Activated T-helper 1 cell treated with Interleukin-2 at 50 U/mL for 16 hours (primary cell): Measurements from ENCODE around the gene ZFP36L2.
A peak's percentile ranks its signal among the peaks of the same experiment; 100 is the strongest.

ENCODE experiments used
- DNase-seq: peaks from one replicate; pipeline ENCODE4 v3.0.0-alpha.2; 2020; ENCODE audit warnings: low read depth

ZFP36L2 gene

DNA sequence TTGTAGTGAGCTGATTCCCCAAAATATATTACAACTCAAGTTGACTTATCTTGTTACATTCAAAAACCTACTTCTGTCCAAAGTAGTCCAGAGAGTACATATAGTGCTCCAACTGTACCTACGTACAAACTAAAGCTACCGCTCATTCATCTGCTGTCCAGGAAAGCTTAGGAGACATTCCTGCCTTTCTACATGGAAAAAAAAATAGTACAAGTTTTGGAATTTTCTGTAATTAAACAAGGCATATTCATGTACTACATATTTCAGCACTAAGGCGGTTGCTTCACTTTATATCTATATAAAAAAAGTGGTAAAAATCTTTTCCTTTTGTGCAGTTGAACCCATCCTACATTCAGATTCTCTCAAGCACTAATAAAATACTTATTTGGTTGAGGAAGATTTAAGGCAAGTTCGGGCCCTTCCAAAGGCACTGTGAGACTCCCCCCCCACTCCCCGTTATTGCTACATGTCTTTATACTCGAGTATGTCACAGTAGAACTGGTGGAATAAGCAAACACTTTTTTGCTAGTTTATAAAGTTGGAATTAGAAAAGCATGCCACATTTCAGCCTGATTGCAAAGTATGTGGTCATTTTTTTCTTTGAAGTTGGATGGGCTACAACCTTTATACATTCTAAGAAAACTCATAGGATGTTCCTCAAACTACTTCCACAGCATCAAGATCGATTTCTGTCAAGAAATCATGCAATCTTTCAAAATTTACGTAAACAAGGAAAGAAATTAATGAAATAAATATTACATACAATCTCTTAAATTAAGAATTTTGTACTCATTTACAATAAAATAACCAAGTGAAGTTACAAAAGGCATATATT is 3.7 kb downstream of the ZFP36L2 start:
- DNase-seq, result no peak

DNA sequence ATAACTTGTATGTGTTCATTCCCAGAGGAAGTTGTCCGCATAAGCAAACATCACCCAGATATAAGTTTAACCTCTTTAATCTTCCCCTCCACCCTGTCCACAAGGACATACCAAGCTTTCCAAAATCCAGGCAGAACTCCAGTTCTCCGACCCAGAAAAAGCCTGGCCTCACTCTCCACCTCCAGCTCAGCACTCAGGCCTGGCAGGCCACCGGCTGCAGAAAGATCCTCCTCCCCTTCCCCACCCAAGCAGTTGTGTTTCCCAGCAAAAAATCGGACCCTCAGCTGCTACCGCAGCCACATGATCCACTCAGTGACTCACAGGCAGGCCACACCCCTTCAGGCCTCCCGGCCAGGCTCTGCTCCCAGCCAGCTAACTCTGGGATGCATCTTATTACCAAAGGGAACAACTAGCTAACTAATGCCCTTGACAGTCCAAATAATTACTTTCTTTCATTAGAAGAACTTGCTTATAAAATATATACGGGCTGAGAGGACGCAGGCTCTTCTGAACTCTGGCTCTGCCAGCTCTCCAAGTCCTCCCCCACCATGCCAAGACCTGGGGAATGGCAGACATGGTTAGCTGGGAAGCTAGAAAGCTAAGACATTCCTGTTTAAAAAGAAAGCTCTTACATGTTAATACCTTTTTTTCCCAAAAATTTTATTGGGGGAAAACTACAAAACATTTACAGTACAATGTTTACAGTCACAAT is 4.5 kb downstream of the ZFP36L2 start:
- DNase-seq, result peak; percentile 43

DNA sequence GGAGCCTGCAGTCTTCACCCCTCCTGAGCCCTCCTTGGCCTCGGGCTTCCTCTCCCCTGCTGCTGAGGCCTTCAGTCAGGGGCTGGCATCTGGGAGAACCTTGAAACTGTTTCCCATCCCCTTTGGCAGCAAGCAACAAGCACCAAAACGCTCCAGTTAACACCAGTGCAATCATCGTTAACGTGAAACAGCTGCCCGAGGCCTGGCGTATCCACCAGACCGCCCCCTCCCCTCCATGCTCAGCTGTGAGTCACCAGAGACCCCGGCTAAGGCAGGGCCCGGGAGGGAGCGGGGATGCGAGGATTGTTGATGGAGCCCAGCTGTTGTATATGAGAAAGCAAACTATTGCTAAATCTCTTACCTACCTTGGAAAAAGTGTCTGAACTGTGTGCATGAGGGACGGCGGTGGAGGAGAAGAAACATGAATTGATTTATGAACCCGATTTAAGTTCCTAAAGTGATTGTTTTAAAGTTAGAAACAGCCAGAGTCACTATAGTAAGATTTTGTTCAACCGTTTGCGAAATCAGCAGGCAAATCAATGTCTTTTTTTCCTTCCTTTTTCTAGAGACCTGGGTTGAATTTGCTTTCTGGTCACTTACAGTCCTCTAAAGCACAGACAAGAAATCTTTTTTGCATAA is 5.2 kb downstream of the ZFP36L2 start:
- DNase-seq, result no peak

DNA sequence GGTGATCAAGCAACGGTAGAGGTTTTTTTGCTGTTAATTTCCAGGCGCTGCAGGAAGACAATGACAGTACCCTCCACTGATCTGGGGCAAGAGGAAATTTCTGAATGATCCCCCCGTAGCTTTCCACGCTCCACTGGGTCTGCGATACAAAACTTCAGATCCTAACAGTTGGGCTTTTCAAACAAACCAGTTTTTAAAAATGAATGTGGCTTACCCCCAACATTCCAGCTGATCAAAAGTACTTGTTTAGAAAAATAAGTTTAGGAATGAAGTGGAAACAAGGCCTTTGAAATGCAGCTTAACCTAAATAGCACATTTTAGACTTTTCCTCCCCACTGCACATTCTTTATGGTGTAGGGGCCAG is 5.7 kb downstream of the ZFP36L2 start:
- no peak for DNase-seq

DNA sequence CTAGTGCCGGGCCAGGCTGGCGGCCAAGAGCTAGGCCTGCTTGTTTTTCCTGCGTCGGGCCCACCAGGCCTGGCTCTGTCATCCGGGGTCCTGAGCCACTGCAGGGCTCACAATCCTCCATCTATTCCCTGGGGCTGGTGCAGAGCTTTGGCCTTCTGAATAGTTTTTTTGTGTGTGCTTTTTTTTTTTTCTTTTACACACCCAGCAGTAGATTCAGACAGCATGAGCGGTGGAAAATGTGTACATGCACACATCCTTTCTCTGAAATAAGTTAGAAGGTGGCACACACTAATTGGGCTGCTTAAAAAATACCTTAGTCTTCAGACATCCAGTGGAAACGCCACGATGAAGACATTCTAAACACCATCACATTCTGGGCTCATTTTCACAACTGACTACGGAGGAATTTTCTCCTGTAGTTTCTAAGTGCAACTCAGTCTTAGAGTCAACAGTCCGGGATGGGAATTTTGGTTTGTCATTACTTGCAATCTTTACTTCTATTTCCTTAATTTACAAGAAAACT is 6.1 kb downstream of the ZFP36L2 start:
- DNase-seq, result no peak

DNA sequence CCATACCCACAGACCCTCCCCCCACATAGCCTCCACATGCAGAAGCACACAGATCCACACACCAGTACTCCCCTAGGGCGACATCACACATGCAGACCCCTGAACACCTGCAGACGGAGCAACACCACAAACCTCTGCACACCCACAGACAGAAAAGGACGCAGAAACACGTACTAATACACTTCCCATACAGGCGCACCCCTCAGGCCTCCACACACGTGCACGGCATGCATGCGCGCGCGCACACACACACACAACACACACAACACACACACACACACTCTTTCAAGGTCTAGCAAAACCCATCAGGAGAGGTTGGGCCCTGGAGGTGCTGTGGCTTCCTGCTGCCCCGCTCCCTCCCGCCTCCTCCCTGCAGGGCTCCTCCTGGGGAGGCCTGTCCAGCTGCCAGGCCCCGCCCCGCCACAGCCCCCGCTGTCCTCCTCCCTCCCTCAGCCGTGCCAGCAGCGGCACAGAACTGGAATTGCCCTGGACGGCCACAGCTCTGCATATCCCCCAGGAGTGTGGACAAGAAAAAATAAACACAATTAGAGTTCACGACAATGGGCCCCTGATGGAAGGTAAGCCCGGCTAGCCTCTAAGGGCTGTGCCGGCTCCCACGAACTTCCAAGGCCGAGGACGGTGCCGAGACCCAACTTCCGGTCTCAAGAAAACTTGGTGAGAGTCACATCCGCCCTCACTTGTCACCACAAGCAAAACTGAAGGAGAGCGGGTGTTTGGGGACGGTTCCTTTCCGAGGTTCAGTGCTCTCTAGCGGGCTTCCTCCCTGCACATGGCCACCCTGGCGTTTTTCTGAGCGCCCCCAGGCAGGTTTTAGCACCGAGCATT is 6.8 kb downstream of the ZFP36L2 start:
- DNase-seq, result peak; percentile 68

DNA sequence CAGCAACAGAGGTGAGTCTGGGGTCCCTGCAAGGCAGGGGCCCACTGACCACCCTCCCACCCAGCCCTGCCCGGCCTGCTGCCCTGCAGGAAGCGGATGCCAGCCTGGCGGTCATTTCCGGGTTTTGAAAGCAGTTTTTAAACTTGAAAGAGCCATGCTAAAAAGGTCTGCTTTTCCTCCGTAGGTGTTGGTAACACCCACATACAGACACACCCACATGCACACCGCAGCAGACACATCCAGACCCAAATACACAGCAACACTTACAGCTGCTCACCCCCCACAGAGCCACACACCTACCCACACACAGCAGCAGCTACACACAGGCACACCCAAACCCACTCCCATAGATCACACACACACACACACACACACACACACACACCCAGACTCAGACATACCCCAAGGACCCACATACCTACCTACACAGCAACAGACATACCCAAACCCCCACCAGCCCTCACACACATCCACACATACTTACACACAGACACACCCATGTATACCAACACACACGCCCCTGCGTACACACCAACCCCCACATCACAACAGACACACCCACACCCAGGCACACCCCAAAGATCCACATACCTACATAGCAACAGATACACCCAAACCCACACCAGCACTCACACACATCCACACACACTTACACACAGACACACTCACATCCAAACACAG is 7.6 kb downstream of the ZFP36L2 start:
- peak; percentile 69 for DNase-seq

DNA sequence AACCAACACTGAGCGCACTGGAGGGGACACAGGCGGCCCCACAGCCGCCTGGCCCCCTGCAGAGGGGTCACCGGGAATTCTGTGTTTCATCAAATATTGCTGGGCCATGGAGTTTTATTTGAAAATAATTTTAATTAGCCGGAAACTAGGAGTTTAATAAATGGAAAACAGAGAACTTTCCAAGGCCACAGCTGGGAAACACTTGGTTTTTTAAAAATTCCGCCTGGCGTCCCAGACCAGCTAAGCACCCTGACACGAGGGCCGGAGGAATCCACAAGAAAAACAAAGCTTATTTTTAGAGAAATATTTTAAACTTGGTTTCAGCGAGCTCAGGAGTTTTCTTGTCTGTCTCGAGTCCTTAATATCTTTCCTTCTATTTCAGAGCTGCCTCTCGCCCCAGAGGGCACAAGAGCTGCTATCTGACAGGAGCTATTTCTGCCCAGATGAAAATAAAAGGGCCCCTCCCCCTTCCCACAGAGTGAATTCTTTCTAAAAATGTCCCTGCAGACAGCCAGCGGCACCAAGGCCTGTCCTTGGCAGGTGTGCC is 8.2 kb downstream of the ZFP36L2 start:
- no peak for DNase-seq

DNA sequence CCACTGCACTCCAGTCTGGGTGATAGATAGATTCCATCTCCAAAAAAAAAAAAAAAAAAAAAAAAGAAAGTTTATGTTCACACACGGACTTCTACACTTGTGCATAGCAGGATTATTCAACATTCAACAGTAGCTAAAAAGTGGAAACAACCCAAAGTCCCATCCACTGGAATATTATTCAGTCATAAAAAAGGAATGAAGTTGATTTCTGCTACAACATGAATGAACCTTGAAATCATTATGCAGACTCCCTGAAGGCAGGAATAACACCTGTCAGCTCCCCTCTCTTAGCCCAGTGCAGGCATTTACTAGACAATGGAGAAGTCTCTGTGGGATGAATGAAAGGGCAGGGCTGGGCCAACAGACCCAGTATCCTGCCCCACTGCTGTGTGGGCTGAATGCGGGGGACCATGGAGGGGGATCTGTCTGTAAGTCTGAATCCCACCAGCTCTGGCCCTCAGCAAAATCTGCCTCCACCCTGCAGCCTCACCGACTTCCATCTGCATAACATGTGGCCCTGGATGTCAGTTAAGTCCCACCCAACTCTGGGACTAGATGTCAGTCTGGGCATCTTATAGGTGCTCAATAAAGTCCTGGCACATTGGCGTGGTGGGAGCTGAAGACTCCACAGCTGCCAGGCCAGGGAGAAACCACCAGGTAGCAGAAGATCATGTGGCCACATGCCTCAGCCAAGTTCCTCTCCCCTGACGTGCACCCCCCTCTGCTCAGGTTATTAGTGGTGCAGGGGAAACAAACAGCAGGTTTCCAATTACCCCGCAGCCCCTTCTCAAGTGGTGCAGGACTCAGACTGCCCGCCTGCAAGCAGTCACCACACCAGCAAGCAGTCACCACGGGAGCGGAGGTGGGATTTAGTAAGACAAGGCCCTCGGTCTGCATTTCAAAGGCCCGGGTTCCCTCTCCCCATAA is 8.9 kb downstream of the ZFP36L2 start:
- DNase-seq, result no peak

DNA sequence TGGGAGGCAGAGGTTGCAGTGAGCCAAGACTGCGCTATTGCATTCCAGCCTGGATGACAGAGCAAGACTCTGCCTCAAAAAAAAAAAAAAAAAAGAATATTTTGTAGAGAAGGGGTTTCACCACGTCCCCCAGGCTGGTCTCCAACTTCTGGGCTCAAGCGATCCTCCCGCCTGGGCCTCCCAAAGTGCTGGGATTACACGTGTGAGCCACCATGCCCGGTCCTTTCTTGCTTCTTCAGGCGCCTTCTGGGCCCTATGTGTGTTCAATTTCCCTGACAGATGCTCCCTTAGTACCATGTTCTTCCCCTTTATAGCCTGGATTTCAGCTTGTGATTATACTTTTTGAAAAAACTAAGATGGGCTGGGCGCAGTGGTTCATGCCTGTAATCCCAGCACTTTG is 9.8 kb downstream of the ZFP36L2 start:
- no peak for DNase-seq

DNA sequence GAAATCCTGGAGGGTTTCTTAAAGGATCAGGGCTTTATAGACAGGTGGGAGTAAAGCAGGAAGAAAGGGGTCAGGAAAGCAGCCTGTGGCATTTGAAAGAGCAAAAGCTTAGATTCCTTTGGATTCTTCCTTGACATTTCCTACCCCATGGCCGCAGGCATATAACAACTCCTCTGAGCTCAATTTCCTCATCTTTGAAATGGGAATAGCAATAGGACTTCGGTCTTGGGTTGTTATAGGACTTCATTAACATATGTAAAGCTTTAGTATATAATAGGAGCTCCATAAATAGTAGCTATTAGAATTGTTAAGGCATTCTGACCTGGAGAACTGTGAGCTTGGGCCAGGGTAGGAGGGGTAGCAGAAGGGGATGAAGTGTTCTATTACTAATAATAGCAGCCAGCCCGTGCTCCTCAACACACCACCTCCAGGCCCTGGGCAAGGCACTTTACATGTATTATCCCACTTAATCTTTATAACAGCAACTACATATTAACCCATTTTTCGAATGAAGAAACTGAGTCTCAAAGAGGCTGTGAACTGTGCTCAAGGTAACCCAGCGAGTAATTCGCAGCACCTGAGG is 10.6 kb downstream of the ZFP36L2 start:
- no peak for DNase-seq

DNA sequence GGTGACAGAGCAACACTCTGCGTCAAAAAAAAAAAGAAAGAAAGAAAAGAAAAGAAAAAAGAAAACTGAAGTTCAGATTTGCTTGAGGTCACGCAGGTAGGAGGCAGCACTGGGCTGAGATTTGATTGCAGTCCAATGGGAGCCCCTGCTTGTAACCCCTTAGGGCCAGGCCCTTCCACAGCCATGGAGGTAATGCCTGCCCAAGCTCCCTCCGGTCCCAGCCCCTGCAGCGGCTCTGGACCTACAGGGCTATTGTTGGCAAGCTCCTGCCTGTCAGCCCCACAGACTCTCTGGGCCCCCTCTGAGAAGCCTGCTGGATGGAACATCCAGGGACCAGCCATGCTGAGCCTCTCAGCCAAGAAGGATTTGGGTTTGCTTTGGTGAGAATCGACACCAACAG is 12.2 kb downstream of the ZFP36L2 start:
- DNase-seq, result no peak

DNA sequence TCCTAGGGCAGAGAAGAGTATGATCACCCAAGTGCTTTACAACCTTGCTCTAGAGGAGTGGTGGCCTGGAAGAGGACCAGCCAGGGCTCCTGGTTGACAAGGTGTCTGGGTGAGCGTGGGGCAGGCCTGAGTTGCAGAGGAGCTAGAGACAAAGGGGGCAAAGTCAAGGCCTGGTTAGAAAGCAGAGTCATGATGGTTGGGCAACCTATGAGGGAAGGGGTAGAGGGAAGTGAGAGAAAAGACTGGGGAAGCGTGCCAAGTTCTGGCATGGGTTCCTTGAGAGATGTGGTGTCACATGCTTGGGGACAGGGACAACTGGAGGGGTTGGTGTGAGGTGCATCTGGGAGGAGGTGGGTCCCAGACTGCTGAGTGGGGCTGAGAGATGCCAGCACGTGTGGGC is 13.5 kb downstream of the ZFP36L2 start:
- DNase-seq, result no peak

DNA sequence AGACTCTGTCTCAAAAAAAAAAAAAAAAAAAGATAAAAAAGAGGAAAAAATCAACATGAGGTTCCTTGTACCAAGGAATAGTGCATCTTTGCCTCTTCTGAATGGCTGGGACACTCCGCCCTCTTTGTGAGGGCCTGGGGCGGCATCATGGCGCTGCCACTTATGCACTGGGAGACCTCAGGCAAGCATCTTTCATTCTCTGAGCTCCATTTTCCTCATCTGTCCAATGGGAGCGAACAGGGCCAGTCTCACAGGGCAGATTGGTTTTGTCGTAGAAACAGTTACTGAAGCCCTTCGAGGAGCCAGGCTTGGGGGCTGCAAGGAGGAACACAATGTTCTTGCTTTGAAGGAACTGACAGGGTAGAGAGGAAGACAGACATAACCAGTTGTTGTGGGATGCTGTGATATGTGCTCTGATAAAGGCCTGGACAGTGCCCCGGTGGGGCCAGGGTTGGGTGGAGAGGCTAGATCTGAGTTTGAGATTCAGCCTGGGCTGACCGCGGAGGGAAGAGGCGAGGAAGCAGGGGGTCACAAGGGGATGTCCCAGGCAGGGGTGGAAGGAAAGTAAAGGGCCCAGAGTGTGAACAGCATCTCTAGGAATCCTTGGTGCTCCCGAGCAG is 14.1 kb downstream of the ZFP36L2 start:
- DNase-seq, result no peak

DNA sequence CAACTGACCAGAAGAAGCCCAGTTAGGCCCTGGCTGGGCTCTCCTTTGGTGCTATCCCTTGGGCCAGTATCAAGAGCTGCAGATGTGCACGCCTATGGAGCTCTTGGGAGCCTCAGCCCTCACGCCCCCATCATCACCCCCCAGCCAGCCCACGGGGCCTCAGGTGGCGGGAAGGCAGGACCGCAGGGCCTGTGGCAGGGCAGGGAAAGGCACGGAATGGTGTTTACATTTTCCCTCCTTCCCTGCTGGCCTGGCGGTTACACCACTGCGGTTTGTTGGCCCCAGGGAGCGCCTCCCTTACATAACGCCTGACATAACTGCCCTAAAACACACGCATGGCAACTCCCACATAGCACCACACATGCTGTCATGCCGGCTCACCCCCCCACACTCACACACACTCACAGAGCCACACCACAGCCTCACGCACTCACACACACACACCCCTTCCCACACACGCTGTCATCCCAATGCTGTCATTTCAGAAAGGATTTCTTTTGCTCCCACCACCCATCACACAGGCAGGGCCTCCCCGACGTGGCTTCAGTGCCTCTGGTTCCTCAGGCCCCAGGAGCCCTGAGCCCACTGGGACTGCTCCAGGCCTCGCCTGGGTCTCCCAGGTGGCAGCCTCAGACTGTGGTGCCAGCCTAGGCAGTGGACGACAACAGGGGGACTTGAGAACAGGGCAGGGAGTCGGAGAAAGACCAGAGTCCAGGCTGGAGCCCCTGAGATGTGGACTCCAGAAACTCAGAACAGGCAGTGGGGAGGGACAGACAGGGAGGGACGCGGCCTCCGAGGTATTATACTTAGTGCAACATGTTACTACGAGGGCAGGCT is 15.7 kb downstream of the ZFP36L2 start:
- DNase-seq, result no peak

DNA sequence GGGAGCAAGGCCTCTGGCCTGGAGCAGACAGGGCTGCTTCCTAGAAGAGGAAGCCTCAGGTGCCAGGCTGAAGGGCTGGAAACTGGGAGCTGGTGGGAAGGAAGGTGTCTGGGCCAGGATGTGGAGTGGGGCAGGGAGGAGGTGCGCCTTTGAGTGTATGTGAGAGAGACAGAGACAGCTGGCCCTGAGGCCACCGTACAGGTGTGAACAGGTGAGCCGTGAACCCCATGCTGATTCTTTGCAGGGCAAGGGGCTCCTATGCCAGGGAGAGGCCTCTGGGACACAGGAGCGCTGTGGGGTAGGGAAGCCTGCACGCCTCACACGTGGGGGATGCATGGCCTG is 16.3 kb downstream of the ZFP36L2 start:
- DNase-seq, result no peak

DNA sequence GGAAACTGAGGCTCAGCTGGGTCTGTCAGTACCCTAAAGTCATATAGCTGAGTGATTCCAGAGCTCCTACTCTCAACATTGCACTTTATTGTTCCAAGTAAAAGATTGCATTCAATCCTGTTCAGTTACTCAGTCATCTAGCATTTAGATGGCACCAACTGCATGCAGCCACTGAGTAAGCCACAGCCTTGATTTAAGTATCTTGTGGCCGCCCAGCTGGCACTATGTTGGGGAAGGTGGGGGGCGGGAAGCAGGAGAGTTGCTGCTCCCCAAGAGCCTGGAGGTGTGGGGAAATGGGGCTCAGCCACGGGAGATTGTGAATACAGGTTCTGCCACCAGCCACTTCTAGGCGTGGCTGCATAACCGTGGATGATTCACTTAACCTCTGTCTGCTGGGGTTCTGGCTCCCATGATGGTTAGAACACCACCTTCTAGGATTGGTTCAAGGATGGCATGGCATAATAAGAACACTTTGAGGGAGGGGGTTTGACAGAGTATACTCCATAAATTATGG is 17.1 kb downstream of the ZFP36L2 start:
- no peak for DNase-seq
